Suprapubic skin (tissue), 4 donors: Measurements from ENCODE around the gene ST3GAL6. TPM values are rescaled to one million over a fixed set of nuclear protein-coding genes. Genes with fewer than 3 reads are reported as not detected.

ENCODE experiments used
- DNase-seq, 2 donors: peaks; one replicate each; pipeline ENCODE4 v3.0.0-alpha.2; 2019; ENCODE audit warnings: low spot score in 2 of 2
- H3K27ac ChIP-seq: fragments of 200-600 bp; sonication (generic); one replicate; pipeline ENCODE4 v1.5.1; 2019
- H3K27me3 ChIP-seq: fragments of 200-600 bp; sonication (generic); one replicate; pipeline ENCODE4 v1.5.1; 2019
- H3K36me3 ChIP-seq: fragments of 200-600 bp; sonication (generic); one replicate; pipeline ENCODE4 v1.5.1; 2019
- H3K4me1 ChIP-seq: fragments of 200-600 bp; sonication (generic); one replicate; pipeline ENCODE4 v1.5.1; 2019
- H3K4me3 ChIP-seq: fragments of 200-600 bp; sonication (generic); one replicate; pipeline ENCODE4 v1.5.1; 2019; ENCODE audit warnings: mild to moderate bottlenecking
- H3K9me3 ChIP-seq: fragments of 200-600 bp; sonication (generic); one replicate; pipeline ENCODE4 v1.5.1; 2019
- CTCF ChIP-seq, 2 donors: fragments of 200-600 bp in 1 of 2; fragments of 450-650 bp in 1 of 2; sonication (generic) in 1 of 2; IDR thresholded peaks; one replicate each; pipeline ENCODE4 v1.5.1; 2016 to 2019; ENCODE audit warnings: antibody characterized with exemption in 2 of 2, mild to moderate bottlenecking in 1 of 2, moderate library complexity in 1 of 2
- EP300 ChIP-seq: sonication (generic); formaldehyde crosslinking; IDR thresholded peaks from one replicate; pipeline ENCODE4 v1.6.1; 2017; ENCODE audit warnings: antibody characterized with exemption
- POLR2A ChIP-seq, 2 donors: fragments of 450-650 bp; IDR thresholded peaks; one replicate each; pipeline ENCODE4 v1.6.1; 2017; ENCODE audit warnings: antibody characterized with exemption in 2 of 2, mild to moderate bottlenecking in 2 of 2, moderate library complexity in 2 of 2
- POLR2AphosphoS5 ChIP-seq, 3 donors: sonication (generic); formaldehyde crosslinking; IDR thresholded peaks; one replicate each; pipeline ENCODE4 v1.6.1; 2017; ENCODE audit warnings: antibody characterized with exemption in 3 of 3
- WGBS: methylation state at CpG from one replicate; pipeline ENCODE4 v1.1.5; 2018; 5-methylcytosine and 5-hydroxymethylcytosine counted together
- total RNA-seq, 4 donors: library from RNA; depleted of rRNA; stranded (reverse); fragments of >200 nt; gene quantifications; one replicate each; pipeline ENCODE4 v1.1.0, GENCODE V29; 2016

Gene ST3GAL6
- total RNA-seq, 4 donors from 2014 or later, result 13.1 to 48.0 (median 20.6) TPM

DNA sequence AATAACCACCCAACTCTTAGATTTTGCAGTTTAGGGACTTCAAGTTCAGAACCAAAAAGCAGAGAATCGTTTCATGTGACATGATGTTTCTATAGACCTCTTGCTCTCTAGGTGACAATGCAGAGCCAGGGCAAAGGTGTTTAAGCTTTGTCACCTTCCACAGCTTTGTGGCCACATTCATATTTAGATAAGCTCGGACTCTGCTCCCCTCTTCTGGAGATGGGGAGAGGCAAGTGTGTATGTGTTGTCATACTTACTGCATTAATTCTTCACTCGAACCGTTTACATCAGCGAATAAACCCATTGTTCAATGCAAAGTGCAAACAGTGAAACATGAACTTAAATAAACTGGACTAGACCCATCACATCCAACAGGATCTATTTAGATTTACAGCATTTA lies 33.2 kb downstream of the ST3GAL6 start:
- H3K4me3 ChIP-seq, result no peak overlapping the region
- 89% methylated on average over 5 of the region's 5 CpGs for WGBS
- no peak for DNase-seq
- peaks cover 9% of the 10 kb centered on the region for H3K4me1 ChIP-seq
- no peaks in the 10 kb centered on the region for H3K27me3 ChIP-seq
- H3K36me3 ChIP-seq, result peaks cover 13% of the 10 kb centered on the region
- no peaks in the 10 kb centered on the region for H3K9me3 ChIP-seq
- no peak overlapping the region for H3K27ac ChIP-seq
- no peak for TF ChIP-seq EP300
- no peak for TF ChIP-seq CTCF (IDR thresholded peaks at IDR 0.05)
- TF ChIP-seq POLR2A (IDR thresholded peaks at IDR 0.05), result no peak
- no peak for TF ChIP-seq POLR2AphosphoS5 (IDR thresholded peaks at IDR 0.05)

DNA sequence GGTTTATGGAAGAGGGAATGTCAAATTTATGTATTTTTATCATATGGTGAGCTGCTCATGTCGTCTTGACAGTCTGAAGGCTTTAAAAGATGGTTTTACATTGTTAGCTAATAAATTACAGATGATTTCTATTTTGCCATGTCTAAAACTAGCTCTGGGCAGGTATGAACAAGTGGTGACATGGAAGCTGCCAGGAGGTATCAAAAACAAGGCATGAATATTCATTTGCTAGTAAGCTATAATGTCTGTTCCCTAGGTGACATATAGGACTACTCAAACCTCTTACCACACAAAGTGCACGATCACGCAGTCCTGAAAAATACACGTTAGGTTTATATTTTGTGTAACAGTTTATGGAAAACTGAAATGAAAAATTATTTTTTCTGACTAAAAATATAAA lies 34.8 kb downstream of the ST3GAL6 start:
- no peak overlapping the region for H3K4me3 ChIP-seq
- 56% methylated on average over 4 of the region's 4 CpGs for WGBS
- TF ChIP-seq CTCF (IDR thresholded peaks at IDR 0.05), result no peak
- TF ChIP-seq POLR2A (IDR thresholded peaks at IDR 0.05), result no peak
- no peak for TF ChIP-seq EP300
- TF ChIP-seq POLR2AphosphoS5 (IDR thresholded peaks at IDR 0.05), result no peak
- peaks cover 17% of the 10 kb centered on the region for H3K36me3 ChIP-seq
- H3K27ac ChIP-seq, result no peak overlapping the region
- DNase-seq, result no peak
- no peaks in the 10 kb centered on the region for H3K9me3 ChIP-seq
- peaks cover 9% of the 10 kb centered on the region for H3K4me1 ChIP-seq
- H3K27me3 ChIP-seq, result no peaks in the 10 kb centered on the region

DNA sequence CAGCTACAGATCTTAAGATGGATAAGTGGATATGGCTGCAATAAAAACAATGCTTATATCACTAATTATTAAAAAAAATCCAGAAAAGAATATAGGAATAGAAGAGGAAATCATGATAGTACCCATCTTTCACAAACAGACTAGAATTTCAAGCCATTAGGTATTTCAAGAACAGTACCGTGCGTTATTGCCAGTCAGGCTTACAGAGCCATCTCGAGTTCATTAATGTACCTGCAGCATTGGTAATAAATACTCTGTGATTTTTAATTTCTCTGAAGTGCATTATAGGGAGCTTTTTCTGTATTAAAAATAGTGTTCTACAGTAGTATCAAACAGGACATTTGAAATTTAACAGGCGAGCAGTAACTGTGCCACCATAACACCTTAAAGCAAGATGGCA lies 35.7 kb downstream of the ST3GAL6 start:
- no peak for DNase-seq
- Histone ChIP-seq H3K27me3 (no peaks in the 10 kb centered on the region), H3K9me3 (no peaks in the 10 kb centered on the region), H3K27ac (no peak overlapping the region), H3K4me1 (peaks cover 9% of the 10 kb centered on the region), H3K4me3 (no peak overlapping the region), H3K36me3 (peaks cover 17% of the 10 kb centered on the region)
- no peak for TF ChIP-seq EP300
- no peak for TF ChIP-seq CTCF (IDR thresholded peaks at IDR 0.05)
- no peak for TF ChIP-seq POLR2A (IDR thresholded peaks at IDR 0.05)
- TF ChIP-seq POLR2AphosphoS5 (IDR thresholded peaks at IDR 0.05), result no peak
- WGBS, result 80% methylated on average over 4 of the region's 4 CpGs

DNA sequence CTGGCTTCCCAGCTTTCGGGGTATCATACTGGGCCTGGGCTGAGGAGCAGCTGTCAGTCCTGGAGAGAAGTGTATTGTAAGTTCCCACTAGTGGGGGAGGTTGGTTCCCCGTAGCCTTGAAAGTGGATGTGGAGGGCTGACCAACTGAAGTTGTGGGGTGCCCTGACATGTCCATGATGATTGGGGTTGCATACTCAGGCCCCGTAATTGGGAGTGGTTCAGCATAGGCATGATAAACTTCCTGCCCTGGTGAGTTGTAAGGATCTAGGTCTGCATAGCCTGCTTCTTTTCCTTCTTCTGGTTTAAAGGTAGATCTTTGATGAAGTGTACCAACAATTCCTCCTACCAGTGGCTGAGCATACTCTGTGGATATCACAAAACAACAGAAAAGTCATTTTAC lies 36.3 kb downstream of the ST3GAL6 start:
- Histone ChIP-seq H3K27ac (no peak overlapping the region), H3K27me3 (no peaks in the 10 kb centered on the region), H3K4me3 (no peak overlapping the region), H3K4me1 (peaks cover 9% of the 10 kb centered on the region), H3K9me3 (no peaks in the 10 kb centered on the region), H3K36me3 (peaks cover 17% of the 10 kb centered on the region)
- DNase-seq, result no peak
- TF ChIP-seq EP300, result no peak
- 72% methylated on average over 3 of the region's 3 CpGs for WGBS

GRCh38 chr3:98800401-98800800 lies 37.3 kb downstream of the ST3GAL6 start:
- peaks cover 17% of the 10 kb centered on the region for H3K36me3 ChIP-seq
- H3K4me3 ChIP-seq, result no peak overlapping the region
- 90% methylated on average over 3 of the region's 3 CpGs for WGBS
- no peaks in the 10 kb centered on the region for H3K9me3 ChIP-seq
- no peak for TF ChIP-seq CTCF (IDR thresholded peaks at IDR 0.05)
- TF ChIP-seq EP300, result no peak
- TF ChIP-seq POLR2A (IDR thresholded peaks at IDR 0.05), result no peak
- TF ChIP-seq POLR2AphosphoS5 (IDR thresholded peaks at IDR 0.05), result no peak
- DNase-seq, result no peak
- H3K27ac ChIP-seq, result no peak overlapping the region
- H3K4me1 ChIP-seq, result peaks cover 9% of the 10 kb centered on the region
- no peaks in the 10 kb centered on the region for H3K27me3 ChIP-seq

DNA sequence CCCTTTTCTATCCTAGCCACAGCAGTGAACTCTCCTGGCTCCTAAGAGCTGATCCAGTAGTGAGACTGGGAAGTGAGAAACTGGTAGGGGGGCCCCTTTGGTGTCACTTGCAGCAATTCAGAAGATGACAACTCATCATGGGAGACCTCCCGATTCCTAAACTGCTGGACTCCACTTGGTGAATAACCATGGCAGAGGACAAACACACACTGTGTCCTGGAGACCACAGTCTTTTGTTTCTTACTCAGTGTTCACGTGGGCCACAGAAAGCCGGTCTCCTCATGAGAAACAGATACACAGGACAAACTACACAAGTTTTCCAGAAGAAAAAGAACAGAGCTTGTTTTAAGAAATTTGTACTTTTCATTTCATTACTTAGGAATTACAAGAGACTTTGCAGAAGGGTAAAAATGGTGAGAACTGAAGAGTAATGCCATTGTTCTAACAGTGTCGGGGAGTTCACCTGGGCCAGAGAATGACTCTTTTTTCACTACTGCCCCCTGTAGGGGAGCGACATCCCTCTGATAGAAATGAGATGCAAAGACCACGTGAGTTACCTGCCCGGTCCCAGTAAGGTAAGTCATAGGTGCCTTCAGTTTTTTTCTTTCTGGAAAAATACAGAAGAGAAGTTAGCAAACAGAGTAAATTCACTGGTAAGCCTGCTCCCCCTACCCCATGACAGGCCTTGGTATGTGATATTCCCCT lies 38.1 kb downstream of the ST3GAL6 start:
- Histone ChIP-seq H3K4me3 (no peak overlapping the region), H3K9me3 (no peaks in the 10 kb centered on the region), H3K27me3 (no peaks in the 10 kb centered on the region), H3K4me1 (peaks cover 14% of the 10 kb centered on the region), H3K27ac (no peak overlapping the region), H3K36me3 (peaks cover 23% of the 10 kb centered on the region)
- no peak for DNase-seq
- TF ChIP-seq POLR2AphosphoS5 (IDR thresholded peaks at IDR 0.05) (no peak), EP300 (no peak), POLR2A (IDR thresholded peaks at IDR 0.05) (no peak), CTCF (IDR thresholded peaks at IDR 0.05) (no peak)
- 87% methylated on average over 7 of the region's 7 CpGs for WGBS
